ENCODE results near the gene DHDDS. TPM values are rescaled to one million over a fixed set of nuclear protein-coding genes. Genes with fewer than 3 reads are reported as not detected.

Gene DHDDS
- polyA plus RNA-seq, 12 donors, result 16.7 to 28.3 (median 20.4) TPM; not detected in 1

- no peak for DNase-seq
Observed at GRCh38 chr1:26413031-26413430, 19.1 kb upstream of the DHDDS start.

DNA sequence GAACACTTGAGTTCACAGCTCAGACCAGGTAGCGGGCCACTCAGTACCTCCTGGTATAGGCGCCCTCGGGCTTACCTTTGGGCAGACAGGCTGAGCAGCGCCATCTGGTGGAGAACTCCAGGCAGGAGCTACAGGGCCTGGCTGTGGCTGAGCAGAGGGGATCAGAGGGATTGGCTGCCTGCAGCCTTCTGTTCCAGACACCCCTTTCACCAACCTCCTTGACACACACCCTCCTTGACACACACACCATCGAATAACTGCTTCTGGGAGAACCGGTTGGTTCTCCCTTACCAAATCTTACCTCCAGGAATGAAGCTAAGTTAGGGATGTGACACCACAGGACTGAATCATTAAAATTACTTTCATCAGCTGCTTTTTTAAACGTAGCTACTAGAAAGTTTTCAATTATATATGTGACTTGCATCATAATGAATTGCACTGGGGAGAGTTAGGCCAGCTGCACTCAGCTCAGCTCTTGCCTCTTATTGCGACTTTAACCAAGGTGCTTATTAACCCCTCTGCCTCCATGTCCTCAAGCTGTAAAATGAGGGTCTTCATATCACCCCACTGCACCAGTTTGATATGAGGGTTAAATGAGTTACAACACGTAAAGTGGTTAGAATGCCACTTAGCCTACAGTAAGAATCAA lies 14.9 kb upstream of the DHDDS start:
- DNase-seq, result peak; percentile 39

DNA sequence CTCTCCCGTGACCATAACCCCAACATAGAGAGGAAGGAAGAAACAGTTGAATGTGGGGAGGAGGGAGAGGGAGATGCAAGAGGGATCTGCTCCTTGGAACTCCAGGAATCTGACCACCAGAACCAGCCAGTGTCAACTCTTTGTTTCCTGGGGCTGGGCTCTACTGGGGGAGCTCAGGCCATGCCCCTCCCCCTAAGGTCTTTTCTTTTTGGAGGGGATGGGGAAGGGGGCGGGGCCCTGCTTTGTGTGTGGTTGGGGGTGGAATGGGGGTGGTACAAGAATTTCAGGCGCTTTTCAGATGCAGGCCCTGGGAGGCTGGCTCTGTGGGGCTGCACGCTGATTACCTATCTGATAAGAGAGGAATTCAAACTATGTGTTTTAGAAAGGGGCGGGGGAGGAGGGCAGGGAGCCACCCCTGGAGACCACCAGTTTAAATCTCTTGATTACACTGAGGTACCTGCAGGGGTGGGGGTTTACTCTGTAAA lies 13.2 kb upstream of the DHDDS start:
- no peak for DNase-seq

DNA sequence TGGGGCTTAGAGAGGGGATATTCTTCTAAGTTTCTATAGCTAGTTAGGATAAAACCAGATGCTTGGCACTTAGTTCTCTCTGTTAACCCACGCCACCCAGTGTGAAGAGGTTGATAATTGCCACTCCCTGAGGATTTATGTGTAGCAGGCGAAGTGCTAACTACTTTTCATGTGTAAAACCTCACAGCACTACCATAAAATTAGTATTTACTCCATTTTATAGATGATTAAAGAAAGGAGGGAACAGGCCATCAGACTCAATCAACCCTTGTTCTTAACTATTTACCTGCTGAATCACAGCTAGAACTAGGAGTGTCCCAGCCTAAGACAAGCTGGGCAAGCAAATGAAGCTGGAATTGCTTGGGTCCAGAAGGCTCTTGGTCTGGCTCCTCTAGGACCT lies 12.6 kb upstream of the DHDDS start:
- DNase-seq, result no peak

DNA sequence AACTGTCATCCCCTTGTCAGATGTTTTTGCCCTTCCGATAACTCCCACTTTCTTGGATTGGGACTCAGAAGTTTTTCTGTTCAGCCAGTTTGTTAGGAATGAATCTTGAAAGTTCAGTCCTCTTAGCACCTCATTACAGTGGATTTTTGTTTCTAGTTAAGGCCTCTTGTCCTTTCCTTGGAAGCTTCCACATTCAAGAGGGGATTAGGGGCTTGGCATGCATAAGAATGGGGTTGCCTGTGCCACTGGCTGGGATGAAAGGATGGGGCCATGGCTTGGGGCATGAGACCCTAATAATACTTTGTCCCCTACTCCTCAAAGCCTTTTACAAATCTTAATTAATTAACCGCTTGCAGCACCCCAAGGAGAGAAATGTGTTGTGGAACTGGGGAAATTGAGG lies 2.4 kb upstream of the DHDDS start:
- DNase-seq, result no peak

DNA sequence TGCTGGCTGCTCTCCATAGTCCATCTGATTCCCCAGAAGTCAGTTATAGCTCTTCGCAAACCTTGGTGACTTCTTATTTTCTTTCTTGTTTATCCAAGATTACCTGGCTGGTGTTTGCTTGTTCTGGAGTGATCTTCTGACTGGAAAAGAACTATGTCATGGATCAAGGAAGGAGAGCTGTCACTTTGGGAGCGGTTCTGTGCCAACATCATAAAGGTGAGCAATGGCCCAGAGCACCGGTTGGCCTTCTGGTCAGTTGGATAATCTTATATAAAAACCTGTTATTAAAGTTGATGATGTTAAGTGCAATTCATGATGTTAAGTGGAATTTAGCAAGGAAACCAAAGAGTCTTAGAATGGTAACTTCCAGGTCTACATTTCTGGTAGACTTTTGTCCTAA lies 672 bp downstream of the DHDDS start:
- no peak for DNase-seq

DNA sequence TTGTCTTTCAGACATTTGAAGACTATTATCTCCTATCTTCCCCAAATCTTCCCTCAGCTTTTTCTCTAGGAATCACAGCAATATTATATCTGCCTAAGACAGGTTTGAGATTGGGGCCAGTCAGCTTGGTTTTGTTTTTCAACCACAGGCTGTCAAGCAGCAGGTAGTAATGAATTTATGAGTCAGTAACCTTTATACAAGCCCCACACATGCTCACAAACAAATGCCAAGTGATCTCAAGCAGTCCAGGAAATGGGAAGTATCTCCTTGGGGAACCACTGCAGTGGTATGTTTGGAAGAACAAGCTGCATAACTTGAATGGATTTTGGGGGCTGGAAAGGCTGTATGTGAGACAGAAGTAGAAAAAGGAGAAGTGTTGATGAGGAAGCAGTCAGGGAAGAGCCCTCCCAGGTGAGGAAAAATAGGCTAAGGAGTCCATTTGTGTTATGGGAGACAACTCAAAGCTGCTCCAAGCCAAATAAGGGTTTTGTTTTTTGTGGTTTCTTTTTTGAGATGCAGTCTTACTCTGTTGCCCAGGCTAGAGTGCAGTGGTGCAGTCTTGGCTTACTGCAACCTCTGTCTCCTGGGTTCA lies 2.1 kb downstream of the DHDDS start:
- DNase-seq, result no peak

DNA sequence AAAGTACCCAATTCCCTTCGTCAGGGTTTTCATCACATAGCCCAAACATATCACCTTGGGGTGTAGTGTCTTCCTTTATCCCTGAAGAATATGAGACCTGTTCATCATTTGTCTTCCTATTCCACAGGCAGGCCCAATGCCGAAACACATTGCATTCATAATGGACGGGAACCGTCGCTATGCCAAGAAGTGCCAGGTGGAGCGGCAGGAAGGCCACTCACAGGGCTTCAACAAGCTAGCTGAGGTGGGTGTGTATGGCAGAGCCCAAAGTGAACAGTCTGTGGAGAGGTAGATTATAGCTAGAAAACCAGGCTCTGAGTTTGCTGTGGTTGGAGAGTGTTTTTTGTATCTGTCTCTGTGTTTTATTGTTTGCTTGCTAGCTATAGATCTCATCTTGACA lies 5.9 kb downstream of the DHDDS start:
- DNase-seq, result no peak

DNA sequence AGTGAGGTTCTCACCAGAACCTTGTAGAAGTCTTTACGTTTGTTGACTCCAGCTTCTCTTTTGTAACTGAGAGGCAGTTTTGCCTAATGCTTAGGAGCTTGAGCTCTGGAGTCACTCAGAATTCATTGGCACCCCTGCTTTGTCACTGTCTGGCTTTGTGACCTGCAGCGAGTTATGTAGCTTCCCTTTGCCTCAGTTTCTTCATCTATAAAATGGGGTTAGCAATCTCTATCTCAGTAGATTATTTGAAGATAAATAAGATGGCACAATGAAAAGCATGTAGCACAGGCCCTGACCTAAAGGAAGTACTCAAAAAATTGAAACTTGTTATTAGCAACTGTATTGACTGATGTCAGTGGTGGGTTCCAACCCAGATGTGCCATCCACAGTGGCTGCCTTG lies 8.1 kb downstream of the DHDDS start:
- DNase-seq, result no peak

GRCh38 chr1:26449868-26450267 lies 17.7 kb downstream of the DHDDS start:
- DNase-seq, result no peak

- DNase-seq, result no peak
Observed at GRCh38 chr1:26450908-26451307, 18.8 kb downstream of the DHDDS start.

- DNase-seq, result no peak
Observed at GRCh38 chr1:26452459-26453183, 20.5 kb downstream of the DHDDS start.

GRCh38 chr1:26459148-26459547 lies 27.0 kb downstream of the DHDDS start:
- no peak for DNase-seq

GRCh38 chr1:26459573-26460031 lies 27.5 kb downstream of the DHDDS start:
- no peak for DNase-seq

DNA sequence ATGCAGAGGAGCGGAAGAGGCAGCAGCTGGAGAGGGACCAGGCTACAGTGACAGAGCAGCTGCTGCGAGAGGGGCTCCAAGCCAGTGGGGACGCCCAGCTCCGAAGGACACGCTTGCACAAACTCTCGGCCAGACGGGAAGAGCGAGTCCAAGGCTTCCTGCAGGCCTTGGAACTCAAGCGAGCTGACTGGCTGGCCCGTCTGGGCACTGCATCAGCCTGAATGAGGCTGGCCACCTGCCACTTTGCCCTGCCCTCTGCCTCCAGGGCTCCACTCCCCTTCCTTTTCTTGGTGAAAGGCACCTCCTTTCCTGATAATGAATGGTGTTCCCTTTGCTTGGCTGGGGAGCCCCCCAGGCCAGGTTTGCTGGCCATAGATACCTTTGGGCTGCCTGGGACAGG lies 36.8 kb downstream of the DHDDS start:
- peak; percentile 23 for DNase-seq

GRCh38 chr1:26469558-26469957 lies 37.4 kb downstream of the DHDDS start:
- no peak for DNase-seq

DNA sequence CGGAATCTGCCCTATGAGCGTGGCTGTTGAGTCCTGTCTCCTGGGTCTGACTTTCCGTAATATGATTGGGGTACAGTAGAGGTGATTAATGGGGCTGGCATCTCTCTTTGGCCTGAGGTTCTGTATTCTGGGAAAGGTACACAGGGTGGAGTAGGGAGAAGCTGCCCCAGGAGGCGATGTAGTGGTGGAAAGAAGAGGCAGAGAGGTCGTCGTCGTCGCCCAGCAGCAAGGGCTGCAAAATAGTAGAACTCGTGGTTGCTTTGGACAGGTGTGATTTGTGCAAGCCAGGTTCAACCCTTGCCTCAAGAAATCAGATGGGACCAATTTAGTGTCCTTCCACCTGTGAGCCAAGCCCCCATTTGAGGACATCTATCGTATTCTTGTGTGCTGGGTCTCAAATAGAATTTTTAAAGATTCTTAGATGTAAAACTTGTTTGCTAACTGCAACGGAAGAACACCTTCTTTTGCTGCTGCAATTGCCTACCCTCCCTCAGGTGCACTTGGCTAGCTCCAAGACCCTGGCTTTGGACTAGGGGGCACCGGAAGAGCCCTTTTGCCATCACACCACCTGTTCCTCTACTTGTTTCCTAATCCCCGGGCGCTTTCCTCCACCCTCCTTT lies 38.9 kb downstream of the DHDDS start:
- DNase-seq, result no peak

DNA sequence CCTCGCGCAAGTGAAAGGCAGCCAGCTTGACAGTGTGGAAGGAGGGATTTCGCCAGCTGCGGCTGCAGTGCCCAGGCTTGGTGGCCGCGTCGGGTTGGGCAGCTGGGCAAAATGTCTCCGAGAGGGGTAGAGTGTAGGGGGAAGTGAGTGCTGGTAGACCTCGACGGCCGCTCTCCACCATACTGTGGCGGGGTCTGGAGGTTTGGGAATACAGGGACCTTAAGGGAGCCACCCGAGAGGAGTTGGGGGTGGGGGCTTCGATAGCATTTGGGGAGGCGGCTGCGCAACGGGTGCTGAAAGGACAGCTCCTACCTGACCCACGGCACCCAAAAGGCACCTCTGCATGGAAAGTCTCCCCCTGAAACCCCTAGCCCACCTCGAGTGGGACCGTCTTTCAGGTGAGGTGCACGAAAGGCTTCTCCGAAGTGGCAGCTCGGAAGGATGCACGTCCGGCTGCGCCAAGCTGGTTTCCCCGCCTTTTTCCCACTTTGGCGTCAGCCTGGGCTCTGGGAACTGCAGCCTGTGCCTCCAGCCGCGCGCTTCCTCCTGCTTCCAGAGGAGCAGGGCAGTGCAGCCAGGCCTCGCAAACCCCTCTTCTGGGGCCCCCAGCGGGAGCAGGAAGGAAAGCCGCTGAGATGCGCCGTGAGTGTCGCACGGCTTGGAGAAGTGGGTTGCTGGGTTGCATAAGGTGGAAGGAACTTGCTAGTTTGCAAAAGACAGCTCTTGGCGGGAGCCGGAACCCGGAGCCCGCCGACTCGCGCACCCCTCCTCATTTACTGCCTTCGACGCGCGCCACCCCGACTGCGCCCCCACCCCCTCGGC lies 39.6 kb downstream of the DHDDS start:
- peak; percentile 79 for DNase-seq

DNA sequence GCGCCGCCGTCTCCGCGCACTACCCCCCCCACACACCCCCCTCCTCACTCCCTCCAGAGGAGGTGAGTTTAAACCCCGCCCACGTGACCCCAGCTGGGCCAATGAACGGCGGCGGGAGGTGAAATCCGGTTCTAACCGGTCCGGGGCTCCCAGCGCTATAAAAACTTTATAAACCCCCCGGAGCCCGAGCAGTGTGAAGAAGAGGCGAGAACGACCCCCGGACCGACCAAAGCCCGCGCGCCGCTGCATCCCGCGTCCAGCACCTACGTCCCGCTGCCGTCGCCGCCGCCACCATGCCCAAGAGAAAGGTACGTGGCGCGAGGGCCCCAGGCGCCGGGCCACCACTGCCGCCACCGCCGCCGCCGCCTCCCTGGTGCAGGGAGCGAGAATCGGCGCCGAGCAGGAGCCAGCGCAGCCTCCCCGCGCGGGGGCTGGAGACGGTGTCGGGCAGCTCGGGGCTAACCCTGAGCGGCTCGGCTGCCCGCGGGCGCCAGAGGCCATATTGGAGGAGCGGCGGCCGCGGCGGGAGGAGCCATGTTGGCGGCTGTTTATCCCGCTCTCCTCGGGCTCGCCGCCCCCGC lies 40.3 kb downstream of the DHDDS start, which contains the start of gene HMGN2:
HMGN2 (plus strand) TSS at position 121 of the 581 bp plus-strand sequence; CDS start at position 294, 173 bp downstream.
- peak; percentile 93 for DNase-seq

GRCh38 chr1:26472901-26473845 lies 41.1 kb downstream of the DHDDS start:
- peak; percentile 93 for DNase-seq

Measured in muscle of arm (tissue), 12 donors.